GM18502 (cell line): Measurements from ENCODE around the gene ATP13A1.

Experiments used
- ATAC-seq: cut with Tn5 transposase; IDR thresholded peaks from one replicate; pipeline ENCODE4 v1.9.1; 2021; ENCODE audit warnings: mild to moderate bottlenecking; ENCODE audit not compliant: unreplicated experiment, poor library complexity

Gene ATP13A1

GRCh38 chr19:19645233-19645870, 18.1 kb downstream of the ATP13A1 start:
- no peak for ATAC-seq

GRCh38 chr19:19644054-19644388, 19.5 kb downstream of the ATP13A1 start:
- no peak for ATAC-seq

GRCh38 chr19:19643158-19644053, 20.1 kb downstream of the ATP13A1 start, which contains the start of gene GMIP:
TSS of gene GMIP (minus strand) at chr19:19643657. CDS start at chr19:19643529, 128 bp downstream.
- ATAC-seq: peak; percentile 70

DNA sequence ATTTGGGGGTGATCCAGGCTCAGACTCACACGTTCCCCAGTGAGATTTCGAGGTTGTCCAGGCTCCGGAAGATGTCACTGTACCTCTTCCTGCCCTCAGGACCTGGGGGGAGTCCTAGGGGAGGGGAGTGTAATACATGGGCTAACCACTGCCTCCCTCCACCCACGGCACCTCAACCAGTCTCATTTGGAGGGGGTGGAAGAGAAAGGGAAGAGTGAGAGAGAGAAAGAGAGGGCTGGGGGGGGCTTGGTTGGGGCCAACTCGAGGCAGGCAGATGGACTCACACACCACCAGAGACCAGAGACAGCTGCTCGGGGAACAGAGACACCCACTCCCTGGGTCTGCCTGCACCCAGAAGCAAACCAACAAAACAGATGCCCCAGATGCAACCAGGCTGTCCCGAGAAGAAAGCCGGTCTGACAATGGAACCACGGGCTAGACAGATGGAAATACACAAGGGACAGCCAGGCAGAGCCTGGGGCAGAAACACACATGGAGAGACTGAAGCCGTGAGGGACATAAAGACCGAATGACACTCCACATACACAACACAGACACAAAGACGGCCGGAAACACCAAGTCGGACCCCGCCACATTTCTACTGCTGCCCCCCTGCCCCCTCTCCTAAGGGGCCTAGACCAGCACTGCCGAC, 20.8 kb downstream of the ATP13A1 start:
- ATAC-seq: no peak

GRCh38 chr19:19637523-19638251, 25.8 kb downstream of the ATP13A1 start:
- no peak for ATAC-seq

- ATAC-seq: no peak
Observed at GRCh38 chr19:19637186-19637522, 26.3 kb downstream of the ATP13A1 start.

DNA sequence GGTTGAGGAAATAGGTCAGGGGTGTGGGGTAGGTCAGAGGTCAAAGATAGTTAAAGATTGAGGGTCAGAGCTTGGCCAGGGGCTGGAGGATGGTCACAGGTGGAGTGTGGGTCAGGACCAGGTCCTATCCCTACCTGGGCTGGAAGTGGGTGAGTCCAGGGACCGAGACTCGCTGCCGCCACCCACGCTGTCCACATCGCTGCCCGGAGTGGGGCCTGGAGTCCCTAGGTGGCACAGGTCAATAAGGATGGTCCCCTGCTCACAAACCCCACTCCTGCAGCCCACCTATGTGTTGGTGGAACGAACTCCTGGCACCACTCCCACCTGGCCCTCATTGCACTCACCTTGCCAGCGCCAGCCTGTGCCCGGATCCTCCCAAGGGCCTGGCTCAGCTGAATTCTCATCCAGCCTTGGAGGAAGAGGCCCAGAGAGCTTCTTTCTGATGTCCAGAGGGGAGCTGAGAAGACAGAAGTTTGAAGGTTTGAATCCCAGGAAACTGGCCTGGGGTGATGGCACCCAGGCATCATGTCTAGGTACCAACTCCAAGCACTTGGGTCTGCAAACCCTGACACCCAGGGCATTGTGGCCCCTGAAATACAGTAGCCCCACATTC, 26.8 kb downstream of the ATP13A1 start:
- ATAC-seq: no peak

- ATAC-seq: no peak
Observed at GRCh38 chr19:19635313-19635702, 28.2 kb downstream of the ATP13A1 start.

GRCh38 chr19:19634516-19635312, 28.8 kb downstream of the ATP13A1 start:
- ATAC-seq: no peak

- ATAC-seq: no peak
Observed at GRCh38 chr19:19633711-19634515, 29.6 kb downstream of the ATP13A1 start.

DNA sequence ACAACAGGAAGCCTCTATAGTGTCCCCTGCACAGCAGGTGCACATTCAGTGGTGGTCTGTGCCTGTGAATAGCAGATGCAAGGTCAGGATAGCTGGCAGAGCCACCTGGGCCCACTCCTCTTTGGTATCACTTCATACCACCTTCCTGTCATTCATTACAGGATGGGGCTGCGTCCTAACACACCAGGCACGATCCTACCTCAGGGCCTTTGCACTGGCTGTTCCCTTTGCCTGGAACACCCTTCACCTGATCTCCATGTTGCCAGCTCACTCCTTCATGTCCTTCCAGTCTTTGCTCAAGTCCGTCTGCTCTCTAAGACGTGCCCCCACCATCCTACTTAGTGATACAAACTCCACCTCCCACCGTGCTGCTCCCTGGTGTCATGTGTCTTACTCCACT, 30.8 kb downstream of the ATP13A1 start:
- no peak for ATAC-seq

GRCh38 chr19:19631346-19631745, 32.1 kb downstream of the ATP13A1 start:
- no peak for ATAC-seq

DNA sequence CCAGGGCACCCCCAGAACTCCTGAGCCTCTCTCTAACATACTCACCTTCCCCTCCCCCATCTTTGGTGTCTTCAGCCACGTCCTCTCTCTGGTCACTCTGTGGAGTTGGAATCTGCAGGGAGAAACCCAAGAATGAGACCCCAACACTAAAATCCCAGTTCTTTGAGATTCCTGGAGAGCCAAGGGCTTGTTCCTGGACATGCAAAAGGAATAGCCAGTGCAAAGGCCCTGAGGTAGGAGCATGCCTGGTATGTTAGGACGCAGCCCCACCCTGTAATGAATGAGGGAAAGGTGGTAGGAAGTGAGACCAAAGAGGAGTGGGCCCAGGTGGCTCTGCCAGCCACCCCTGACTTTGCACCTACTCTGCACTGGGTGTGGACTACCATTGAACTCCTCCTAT, 33.0 kb downstream of the ATP13A1 start:
- ATAC-seq: no peak

GRCh38 chr19:19630062-19630414, 33.4 kb downstream of the ATP13A1 start:
- ATAC-seq: no peak

- ATAC-seq: peak; percentile 11
Observed at GRCh38 chr19:19628501-19629134, 34.9 kb downstream of the ATP13A1 start.

GRCh38 chr19:19627621-19628500, 35.6 kb downstream of the ATP13A1 start, which contains the start of gene LPAR2:
TSS of gene LPAR2 (minus strand) at chr19:19628220. CDS start at chr19:19627275, 945 bp downstream.
- ATAC-seq: peak; percentile 70
